Stimulated activated CD4-positive, alpha-beta T cell treated with anti-CD3 and anti-CD28 coated beads, TNF-alpha, amount 100 ng/mL, for 48 hours (primary cell): ENCODE measurements around the gene BARX2.

Source experiments
- DNase-seq, 3 donors: peaks; one replicate each; pipeline ENCODE4 v3.0.0-alpha.2; 2020; ENCODE audit warnings: low read depth in 3 of 3

Gene BARX2

DNA sequence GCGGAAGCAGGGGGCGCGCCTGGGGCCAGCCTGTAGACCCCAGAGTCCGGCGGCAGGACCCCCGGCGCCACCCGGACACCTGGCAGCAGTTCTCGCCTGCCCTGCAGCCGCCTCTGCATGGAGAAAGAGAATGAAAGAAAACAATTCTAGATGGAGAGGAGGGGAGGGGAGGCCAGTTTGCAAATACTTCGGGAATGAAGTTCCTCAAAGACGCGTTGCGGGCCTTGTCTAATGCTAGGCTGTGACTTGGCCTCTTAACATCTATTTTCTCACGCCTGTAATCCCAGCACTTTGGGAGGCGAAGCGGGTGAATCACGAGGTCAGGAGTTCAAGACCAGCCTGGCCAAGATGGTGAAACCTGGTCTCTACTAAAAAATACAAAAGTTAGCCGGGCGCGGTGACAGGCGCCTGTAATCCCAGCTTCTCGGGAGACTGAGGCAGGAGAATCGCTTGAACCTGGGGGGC lies 2.1 kb upstream of the BARX2 start:
- DNase-seq = no peak

DNA sequence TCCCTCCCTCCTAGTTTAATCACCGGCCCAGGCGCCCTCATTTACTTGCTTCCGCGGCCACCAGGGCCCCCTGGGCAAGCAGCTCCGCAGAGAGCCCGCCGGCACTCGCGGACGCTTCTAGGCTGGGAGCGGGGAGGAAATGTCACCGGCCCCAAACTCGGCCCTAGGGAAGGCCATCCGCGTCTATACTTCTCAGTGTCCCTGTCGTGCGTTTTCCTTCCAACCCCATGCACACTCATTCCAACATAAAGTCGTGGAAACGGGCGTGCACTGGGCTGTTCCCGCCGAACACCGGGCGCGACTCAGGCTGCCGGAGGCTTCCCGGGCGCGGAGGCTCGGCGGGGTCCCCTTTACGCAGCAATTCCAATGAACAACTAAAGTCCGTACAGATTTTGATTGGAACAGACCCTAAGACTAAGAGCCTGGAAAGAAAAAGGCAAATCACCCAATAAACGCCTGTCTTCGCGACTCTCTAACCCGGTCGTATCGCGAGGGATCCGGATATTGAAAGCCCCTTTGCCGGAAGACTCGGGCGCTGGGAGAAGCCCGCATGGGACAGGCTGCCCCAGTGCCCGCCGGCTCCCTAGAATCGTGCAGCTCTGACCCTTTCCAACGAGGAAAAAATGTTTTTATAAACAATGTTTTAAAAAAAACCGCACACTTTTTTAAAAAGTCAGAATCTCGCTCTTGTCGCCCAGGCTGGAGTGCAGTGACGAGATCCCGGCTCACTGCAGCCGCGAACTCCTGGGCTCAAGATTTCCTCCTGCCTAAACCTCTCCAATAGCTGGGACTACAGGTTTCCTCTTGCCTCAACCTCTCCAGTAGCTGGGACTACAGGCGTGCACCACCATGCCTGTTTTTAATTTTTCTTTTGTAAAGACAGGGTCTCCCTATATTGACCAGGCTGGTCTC lies 1.3 kb upstream of the BARX2 start:
- DNase-seq = no peak

GRCh38 chr11:129374993-129375750 lies 476 bp upstream of the BARX2 start:
- DNase-seq = peak in 1 of 3 donors; percentile 26

DNA sequence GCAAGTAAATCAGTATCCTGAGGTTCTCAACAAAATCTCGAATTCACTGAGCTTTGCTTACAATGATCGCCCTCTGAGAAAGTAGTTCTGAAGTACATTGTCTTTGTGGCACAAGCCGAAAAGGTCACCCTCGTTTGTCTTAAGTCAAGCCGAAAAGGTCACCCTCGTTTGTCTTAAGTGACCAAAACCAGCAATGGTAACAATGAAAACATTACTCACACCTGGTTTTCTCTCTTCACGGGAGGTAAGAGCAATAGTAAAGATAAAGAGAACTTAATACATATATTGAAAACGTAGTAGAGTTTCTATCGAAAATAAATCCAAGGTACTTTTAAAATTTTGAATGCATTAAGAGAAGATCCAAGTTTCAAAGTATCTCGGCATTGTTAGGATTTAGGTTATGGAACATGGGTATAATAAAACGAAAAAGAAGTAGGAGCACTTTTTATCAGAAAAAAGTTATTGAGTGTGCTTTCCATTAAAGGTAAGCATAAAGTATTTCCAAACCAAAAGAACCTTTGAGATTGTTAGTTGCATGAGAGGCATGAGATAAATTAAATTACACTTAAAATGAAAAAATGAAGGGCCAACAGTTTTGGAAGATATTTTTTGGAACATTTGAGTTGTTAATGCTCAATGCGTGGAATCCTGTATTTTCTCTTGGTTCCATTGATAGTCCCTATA lies 1.2 kb downstream of the BARX2 start:
- DNase-seq = no peak

GRCh38 chr11:129377739-129378138 lies 2.1 kb downstream of the BARX2 start:
- no peak for DNase-seq

GRCh38 chr11:129380413-129380812 lies 4.8 kb downstream of the BARX2 start:
- DNase-seq = no peak

DNA sequence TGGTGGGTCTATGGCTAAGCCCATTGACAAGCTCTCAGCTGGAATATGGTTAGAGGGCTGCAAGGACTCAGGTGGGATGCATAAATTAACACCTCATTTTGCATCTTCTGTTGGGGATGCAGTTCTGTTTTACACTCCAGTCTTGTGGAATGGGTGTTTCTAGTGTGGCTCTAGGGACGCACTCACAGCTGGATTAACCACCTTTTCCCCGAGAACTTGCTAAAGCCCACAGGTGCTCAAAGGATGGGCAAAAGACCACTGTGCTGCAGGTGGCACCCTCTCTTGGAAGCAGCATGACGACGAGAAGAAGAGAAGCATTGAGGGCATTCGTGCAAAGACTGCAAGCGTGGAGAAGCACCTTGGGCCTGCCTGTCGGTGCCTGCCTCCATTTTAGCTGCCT lies 6.9 kb downstream of the BARX2 start:
- DNase-seq = no peak

DNA sequence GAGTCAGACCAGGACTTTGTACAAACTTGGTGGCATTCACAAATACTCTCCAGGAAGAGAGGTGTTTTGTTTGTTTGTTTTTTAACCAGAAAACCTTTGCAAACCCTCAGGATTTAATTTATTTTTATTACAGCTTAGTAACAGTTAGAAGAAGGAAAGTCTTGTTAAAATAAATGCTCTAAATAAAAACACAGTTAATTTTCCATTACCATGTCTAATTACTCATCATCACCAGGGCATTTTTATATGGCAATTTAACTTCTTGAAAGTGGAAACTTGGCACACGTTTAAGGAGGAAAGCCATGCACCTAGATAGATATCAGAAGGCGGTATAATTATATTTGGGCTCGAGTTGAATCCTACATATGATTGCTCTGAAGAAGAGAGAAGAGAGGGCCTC lies 7.4 kb downstream of the BARX2 start:
- DNase-seq = no peak

- no peak for DNase-seq
These were observed 7.9 kb downstream of the BARX2 start for GRCh38 chr11:129383502-129383901.

- DNase-seq = no peak
These were observed 8.8 kb downstream of the BARX2 start for GRCh38 chr11:129384415-129384814.

DNA sequence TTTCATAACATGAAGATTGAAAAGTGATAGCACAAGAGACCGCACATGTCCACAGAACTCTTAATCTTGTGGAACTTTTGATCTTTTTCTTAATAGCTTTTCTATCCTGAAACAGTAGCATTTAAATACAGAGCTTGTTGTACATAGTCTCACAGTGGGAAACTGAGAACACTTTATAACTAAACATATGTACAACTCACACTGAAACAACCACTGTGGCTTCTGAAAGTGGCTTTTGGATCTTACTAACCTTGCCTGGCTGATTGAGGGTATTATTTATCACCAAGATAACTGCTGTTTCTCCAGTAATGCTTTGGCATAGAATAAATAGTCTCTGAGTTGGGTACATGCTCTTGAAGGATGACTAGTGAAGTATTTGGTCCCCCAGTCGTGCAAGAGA lies 10.2 kb downstream of the BARX2 start:
- DNase-seq = no peak

GRCh38 chr11:129386795-129387397 lies 11.2 kb downstream of the BARX2 start:
- DNase-seq = no peak

DNA sequence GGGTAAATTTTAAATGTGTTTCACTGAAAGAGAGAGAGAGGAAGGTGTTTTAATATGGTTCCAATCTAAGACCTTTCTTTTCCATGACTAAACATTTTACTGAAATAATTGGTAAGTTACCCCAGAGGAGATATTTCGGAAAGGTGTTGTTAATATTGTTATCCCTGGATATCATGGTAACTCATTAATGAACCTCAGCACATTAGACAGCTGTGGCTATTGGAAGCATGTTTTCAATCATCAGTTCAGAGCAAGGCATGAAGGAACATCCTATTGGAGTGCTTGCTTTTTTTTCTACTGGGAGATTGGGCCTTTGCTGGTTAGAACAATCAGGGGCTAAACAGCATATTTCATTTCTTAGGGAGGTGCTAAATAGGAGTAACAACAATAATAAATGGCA lies 11.8 kb downstream of the BARX2 start:
- DNase-seq = no peak

DNA sequence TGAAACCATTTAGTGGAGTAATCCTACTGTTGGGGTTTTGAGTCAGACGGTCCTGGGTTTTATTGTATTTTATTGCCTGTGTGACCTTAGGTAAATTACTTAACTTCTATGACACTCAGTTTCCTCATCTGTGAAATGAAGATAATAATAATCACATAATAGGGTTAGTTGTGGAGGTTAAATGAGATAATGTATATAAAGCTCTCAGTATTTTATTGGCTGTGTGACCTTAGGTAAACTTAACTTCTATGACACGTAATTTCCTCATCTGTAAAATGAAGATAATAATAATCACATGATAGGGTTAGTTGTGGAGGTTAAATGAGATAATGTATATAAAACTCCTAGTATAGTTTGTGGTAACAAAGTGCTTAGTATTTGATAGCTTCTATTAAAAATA lies 13.2 kb downstream of the BARX2 start:
- no peak for DNase-seq

DNA sequence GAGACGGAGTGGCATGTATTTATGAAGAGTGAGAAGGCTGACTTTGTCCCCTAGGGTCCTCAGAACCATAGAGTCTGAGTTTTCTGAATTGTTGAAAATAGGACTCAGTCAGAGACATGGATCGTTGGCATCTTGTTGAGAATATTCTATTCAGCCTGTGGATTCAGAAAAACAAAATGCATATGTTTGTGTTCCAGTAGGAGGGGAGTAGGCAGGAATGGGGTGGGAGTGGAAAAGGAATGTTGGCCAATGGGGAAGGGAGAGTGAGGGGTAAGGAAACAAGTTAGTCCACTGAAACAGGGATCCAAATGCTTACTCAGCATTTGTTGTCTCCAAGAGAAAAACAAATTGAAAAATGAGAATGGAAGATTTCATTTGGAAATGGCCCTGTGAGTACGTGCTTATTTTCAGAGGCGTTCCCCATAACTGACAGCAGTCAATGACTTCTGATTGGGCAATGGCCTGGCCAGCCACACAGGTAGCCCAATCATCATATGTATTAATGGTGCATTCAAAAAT lies 14.7 kb downstream of the BARX2 start:
- DNase-seq = no peak

DNA sequence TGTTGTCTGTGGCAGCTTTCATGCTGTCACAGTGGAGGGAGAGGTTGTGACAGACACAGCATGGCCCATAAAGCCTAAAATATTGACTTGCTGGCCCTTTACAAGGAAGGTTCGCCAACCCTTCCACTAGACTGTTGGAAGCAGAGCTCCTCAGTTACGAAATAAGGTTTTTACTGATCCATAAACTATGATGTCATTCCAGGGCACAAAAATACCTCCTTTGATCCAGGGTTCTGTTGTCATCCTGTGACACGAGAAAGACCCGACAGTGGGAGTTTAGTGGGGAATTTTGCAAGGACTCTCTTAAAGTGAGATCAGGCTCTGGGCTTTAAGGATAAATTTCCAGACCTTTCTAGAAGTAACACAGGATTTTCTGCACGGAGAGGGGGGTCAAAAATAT lies 15.7 kb downstream of the BARX2 start:
- no peak for DNase-seq

DNA sequence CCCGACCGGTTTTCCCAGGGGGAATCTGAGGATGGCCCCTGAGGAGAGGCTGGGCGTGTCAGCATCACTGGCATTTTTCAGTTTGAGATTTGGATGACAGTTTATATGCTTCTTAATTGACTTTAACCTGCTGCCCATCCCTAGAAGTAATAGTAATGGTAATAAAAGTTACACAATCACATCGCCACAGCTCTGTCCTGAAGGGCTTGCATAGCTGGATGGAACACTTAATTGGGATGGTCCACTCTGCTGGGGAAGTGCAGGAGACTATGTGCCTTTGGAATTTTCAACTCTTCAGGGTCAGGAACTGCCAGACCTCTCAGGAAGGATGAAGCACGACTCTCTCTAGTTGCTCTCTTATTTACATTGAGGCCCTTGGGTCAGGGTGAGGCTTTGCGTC lies 16.2 kb downstream of the BARX2 start:
- DNase-seq = no peak

GRCh38 chr11:129392995-129393394 lies 17.3 kb downstream of the BARX2 start:
- no peak for DNase-seq

- no peak for DNase-seq
These were observed 19.1 kb downstream of the BARX2 start for GRCh38 chr11:129394709-129395108.

GRCh38 chr11:129395432-129395831 lies 19.8 kb downstream of the BARX2 start:
- DNase-seq = no peak

- DNase-seq = no peak
These were observed 20.2 kb downstream of the BARX2 start for GRCh38 chr11:129395883-129396282.

GRCh38 chr11:129396454-129396853 lies 20.8 kb downstream of the BARX2 start:
- DNase-seq = no peak
